Measurements from ENCODE around the gene INS. TPM values are rescaled to one million over a fixed set of nuclear protein-coding genes. Genes with fewer than 3 reads are reported as not detected.

INS gene
- total and polyA plus RNA-seq, 2 of the 13 experiments (the other 11 are each of a cell fraction or from before 2014, with no cell fraction given), result not detected

GRCh38 chr11:2139123-2139521 lies 21.9 kb downstream of the INS start, which contains the start of gene IGF2 (continued):
- peak; percentile 49; the same call in 1 of the 2 replicates for TF ChIP-seq ZBTB2 (CRISPR knock-in tag; IDR thresholded peaks at IDR 0.05; ENCODE audit: low read depth)
- peak; percentile 69 for TF ChIP-seq POLR2AphosphoS5 (IDR thresholded peaks at IDR 0.05; ENCODE audit: low read depth, low read length)
- 0 out of 2 replicates have a peak, but pooled peaks have one; percentile 58 for TF ChIP-seq IRX3 (CRISPR knock-in tag; IDR thresholded peaks at IDR 0.05; ENCODE audit: borderline replicate concordance, low read depth)
- peak; percentile 40; the same call in 1 of the 2 replicates for TF ChIP-seq TOPORS (CRISPR knock-in tag; IDR thresholded peaks at IDR 0.05)
- TF ChIP-seq PRMT3 (CRISPR knock-in tag; IDR thresholded peaks at IDR 0.05; ENCODE audit: borderline replicate concordance, low read depth), result peak; percentile 73; the same call in 1 of the 2 replicates
- peak; percentile 23; the same call in 1 of the 2 replicates for TF ChIP-seq NFKB2 (CRISPR knock-in tag; IDR thresholded peaks at IDR 0.05; ENCODE audit: borderline replicate concordance)
- peak; percentile 56 for TF ChIP-seq POLR2G (IDR thresholded peaks at IDR 0.05; ENCODE audit: low read depth, low read length)
- 0 out of 2 replicates have a peak, but pooled peaks have one; percentile 4 for TF ChIP-seq SRF (IDR thresholded peaks at IDR 0.05; ENCODE audit: low read depth, low read length)
- 0 out of 2 replicates have a peak, but pooled peaks have one; percentile 30 for TF ChIP-seq CENPT (CRISPR knock-in tag; IDR thresholded peaks at IDR 0.05; ENCODE audit: low read depth)
- peak; percentile 68 for TF ChIP-seq MED8 (CRISPR knock-in tag; IDR thresholded peaks at IDR 0.05; ENCODE audit: insufficient replicate concordance)
- TF ChIP-seq ELF3 (CRISPR knock-in tag; IDR thresholded peaks at IDR 0.05), result no peak
- TF ChIP-seq SNAPC2 (CRISPR knock-in tag; IDR thresholded peaks at IDR 0.05), result no peak
- no peak for TF ChIP-seq AKNA (CRISPR knock-in tag; IDR thresholded peaks at IDR 0.05; ENCODE audit: borderline replicate concordance)
- peak; percentile 57; the same call in 1 of the 2 replicates for TF ChIP-seq GATA4 (IDR thresholded peaks at IDR 0.05; ENCODE audit: borderline replicate concordance, low read depth)
- no peak for TF ChIP-seq ZNF616 (CRISPR knock-in tag; IDR thresholded peaks at IDR 0.05; ENCODE audit: low read depth)
- TF ChIP-seq MZF1 (CRISPR knock-in tag; IDR thresholded peaks at IDR 0.05; ENCODE audit: borderline replicate concordance), result no peak
- 0 out of 2 replicates have a peak, but pooled peaks have one; percentile 28 for TF ChIP-seq MTA1 (CRISPR knock-in tag; IDR thresholded peaks at IDR 0.05; ENCODE audit: borderline replicate concordance)
- peak; percentile 52 for TF ChIP-seq ZNF687 (CRISPR knock-in tag; IDR thresholded peaks at IDR 0.05)
- peak; percentile 60; the same call in 1 of the 2 replicates for TF ChIP-seq ZNF564 (CRISPR knock-in tag; IDR thresholded peaks at IDR 0.05)

Measured in HepG2 (cell line).